ENCODE data around the gene CPN1.
A peak's percentile ranks its signal among the peaks of the same experiment; 100 is the strongest.
"Not testable (repeated sequence)": the region's sequence is repeated elsewhere in the genome, so short reads cannot be mapped to it uniquely, and the experiment has no call there.

CPN1 gene

GRCh38 chr10:100081075-100082001 lies at the start of gene CPN1:
Gene CPN1, minus strand, starts transcription at chr10:100081869. Its CDS starts 244 bp downstream, at chr10:100081625.
- DNase-seq: no peak

- no peak for DNase-seq
Observed at GRCh38 chr10:100130831-100131230, 49.2 kb upstream of the CPN1 start.

- peak; percentile 45 for DNase-seq
Observed at GRCh38 chr10:100129424-100129823, 47.8 kb upstream of the CPN1 start.

GRCh38 chr10:100128951-100129350 lies 47.3 kb upstream of the CPN1 start:
- DNase-seq: no peak

- DNase-seq: not testable (repeated sequence)
Observed at GRCh38 chr10:100125335-100125734, 43.7 kb upstream of the CPN1 start.

GRCh38 chr10:100124097-100124496 lies 42.4 kb upstream of the CPN1 start:
- DNase-seq: no peak

- no peak for DNase-seq
Observed at GRCh38 chr10:100122780-100123179, 41.1 kb upstream of the CPN1 start.

GRCh38 chr10:100120550-100120949 lies 38.9 kb upstream of the CPN1 start:
- no peak for DNase-seq

- DNase-seq: no peak
Observed at GRCh38 chr10:100119726-100120125, 38.1 kb upstream of the CPN1 start.

GRCh38 chr10:100114976-100115770 lies 33.5 kb upstream of the CPN1 start:
- DNase-seq: no peak

GRCh38 chr10:100114460-100114859 lies 32.8 kb upstream of the CPN1 start:
- DNase-seq: no peak

- DNase-seq: no peak
Observed at GRCh38 chr10:100109670-100110069, 28.0 kb upstream of the CPN1 start.

GRCh38 chr10:100106865-100107264 lies 25.2 kb upstream of the CPN1 start:
- no peak for DNase-seq

GRCh38 chr10:100104300-100104699 lies 22.6 kb upstream of the CPN1 start:
- DNase-seq: no peak

- DNase-seq: no peak
Observed at GRCh38 chr10:100103581-100103980, 21.9 kb upstream of the CPN1 start.

GRCh38 chr10:100101192-100102076 lies 19.8 kb upstream of the CPN1 start:
- DNase-seq: no peak

- DNase-seq: no peak
Observed at GRCh38 chr10:100100651-100101184, 19.0 kb upstream of the CPN1 start.

GRCh38 chr10:100089241-100089640 lies 7.6 kb upstream of the CPN1 start:
- no peak for DNase-seq

GRCh38 chr10:100086708-100087107 lies 5.0 kb upstream of the CPN1 start:
- DNase-seq: not testable (repeated sequence)

GRCh38 chr10:100085596-100085995 lies 3.9 kb upstream of the CPN1 start:
- no peak for DNase-seq

- DNase-seq: no peak
Observed at GRCh38 chr10:100083623-100084022, 2.0 kb upstream of the CPN1 start.

GRCh38 chr10:100082276-100082675 lies 607 bp upstream of the CPN1 start:
- DNase-seq: not testable (repeated sequence)

- no peak for DNase-seq
Observed at GRCh38 chr10:100076750-100077149, 4.9 kb downstream of the CPN1 start.

All from hematopoietic multipotent progenitor cell treated with erythropoietin and hydrocortisone succinate and interleukin-3 and kit ligand, for 6 days (in vitro differentiated cells).